Large intestine (tissue), 3 donors: ENCODE measurements around the gene RIPPLY3. TPM values are rescaled to one million over a fixed set of nuclear protein-coding genes. Genes with fewer than 3 reads are reported as not detected.
"Not testable (repeated sequence)": the region's sequence is repeated elsewhere in the genome, so short reads cannot be mapped to it uniquely, and the experiment has no call there.

Source experiments
- DNase-seq, 2 donors: peaks; one replicate each; pipeline versions ENCODE4 v3.0.0 to v3.0.0-alpha.2; 2013
- H3K27ac ChIP-seq: one replicate; pipeline ENCODE4 v1.5.1; 2013; ENCODE audit warnings: low read length
- H3K27me3 ChIP-seq: 2 replicates; pipeline ENCODE4 v1.6.1; 2013; ENCODE audit warnings: low read length; ENCODE audit not compliant: control insufficient read depth, insufficient read depth
- H3K36me3 ChIP-seq: 2 replicates; pipeline ENCODE4 v1.6.1; 2013; ENCODE audit warnings: low read length; ENCODE audit not compliant: control insufficient read depth, insufficient read depth
- H3K4me1 ChIP-seq: one replicate; pipeline ENCODE4 v1.6.1; 2013; ENCODE audit warnings: low read length; ENCODE audit not compliant: control insufficient read depth, insufficient read depth
- H3K4me3 ChIP-seq: one replicate; pipeline ENCODE4 v1.5.1; 2013; ENCODE audit warnings: low read length
- H3K9me3 ChIP-seq: one replicate; pipeline ENCODE4 v1.6.1; 2013; ENCODE audit warnings: mild to moderate bottlenecking, low read depth, low read length, moderate library complexity; ENCODE audit not compliant: control insufficient read depth
- WGBS: methylation state at CpG from one replicate; pipeline ENCODE4 v1.1.5; 2013; ENCODE audit warnings: low lambda C conversion rate; ENCODE audit not compliant: insufficient coverage; 5-methylcytosine and 5-hydroxymethylcytosine counted together
- polyA plus RNA-seq: library from polyadenylated mRNA; unstranded; fragments of 120-200 nt; gene quantifications from one replicate; pipeline ENCODE4 v1.2.1, GENCODE V29; 2013

The RIPPLY3 gene
- polyA plus RNA-seq, 1 donor = 0.24 TPM

GRCh38 chr21:36995285-36995684 lies 11.2 kb upstream of the RIPPLY3 start:
- H3K9me3 ChIP-seq, DNase-seq, H3K36me3 ChIP-seq, H3K4me3 ChIP-seq, H3K4me1 ChIP-seq, H3K27ac ChIP-seq, H3K27me3 ChIP-seq: not testable (repeated sequence)
- WGBS = 80% methylated on average over 2 of the region's 12 CpGs

DNA sequence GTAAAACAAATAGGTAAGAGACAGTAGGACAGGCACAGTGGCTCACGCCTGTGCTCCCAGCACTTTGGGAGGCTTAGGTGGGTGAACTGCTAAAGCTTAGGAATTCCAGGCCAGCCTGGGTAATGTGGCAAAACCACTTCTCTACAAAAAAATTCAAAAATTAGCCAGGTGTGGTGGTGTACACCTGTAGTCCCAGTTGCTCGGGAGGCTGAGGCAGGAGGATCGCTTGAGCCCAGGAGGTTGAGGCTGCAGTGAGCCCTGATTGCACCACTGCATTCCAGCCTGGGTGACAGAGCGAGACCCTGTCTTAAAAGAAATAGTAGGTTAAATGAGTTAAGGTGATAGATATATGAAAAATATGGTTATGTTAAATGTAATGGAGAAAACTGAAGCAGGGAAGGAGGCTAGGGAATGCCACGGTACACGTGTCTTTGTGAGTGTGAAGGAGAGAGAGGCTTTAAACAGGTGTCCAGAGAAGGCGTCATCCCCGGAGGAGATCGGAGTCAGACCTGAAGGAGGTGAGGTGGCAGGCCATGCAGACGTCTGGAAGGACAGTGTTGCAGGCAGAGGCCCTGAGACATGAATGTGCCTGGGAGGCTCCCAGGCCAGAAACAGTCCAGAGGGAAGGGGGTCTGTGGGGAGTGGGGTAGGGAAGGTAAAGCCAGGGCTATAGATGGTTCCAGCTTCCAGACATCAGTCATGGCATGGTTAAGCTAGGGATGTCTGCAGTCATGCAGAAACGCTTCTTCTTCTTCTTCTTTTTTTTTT lies 7.2 kb upstream of the RIPPLY3 start:
- peaks cover 2% of the 10 kb centered on the region for H3K9me3 ChIP-seq
- H3K4me3 ChIP-seq = no peak overlapping the region
- H3K4me1 ChIP-seq = no peaks in the 10 kb centered on the region
- peaks cover 6% of the 10 kb centered on the region for H3K27me3 ChIP-seq
- 86% methylated on average over 1 of the region's 11 CpGs for WGBS
- H3K27ac ChIP-seq = no peak overlapping the region
- DNase-seq = no peak
- no peaks in the 10 kb centered on the region for H3K36me3 ChIP-seq

GRCh38 chr21:37000381-37000780 lies 6.1 kb upstream of the RIPPLY3 start:
- WGBS = no CpG with 5 or more reads among the region's 4 CpGs
- Histone ChIP-seq H3K36me3 (no peaks in the 10 kb centered on the region), H3K27ac (no peak overlapping the region), H3K27me3 (peaks cover 8% of the 10 kb centered on the region), H3K9me3 (no peaks in the 10 kb centered on the region), H3K4me1 (no peaks in the 10 kb centered on the region), H3K4me3 (no peak overlapping the region)
- no peak for DNase-seq

GRCh38 chr21:37001441-37001840 lies 5.1 kb upstream of the RIPPLY3 start:
- no peaks in the 10 kb centered on the region for H3K36me3 ChIP-seq

DNA sequence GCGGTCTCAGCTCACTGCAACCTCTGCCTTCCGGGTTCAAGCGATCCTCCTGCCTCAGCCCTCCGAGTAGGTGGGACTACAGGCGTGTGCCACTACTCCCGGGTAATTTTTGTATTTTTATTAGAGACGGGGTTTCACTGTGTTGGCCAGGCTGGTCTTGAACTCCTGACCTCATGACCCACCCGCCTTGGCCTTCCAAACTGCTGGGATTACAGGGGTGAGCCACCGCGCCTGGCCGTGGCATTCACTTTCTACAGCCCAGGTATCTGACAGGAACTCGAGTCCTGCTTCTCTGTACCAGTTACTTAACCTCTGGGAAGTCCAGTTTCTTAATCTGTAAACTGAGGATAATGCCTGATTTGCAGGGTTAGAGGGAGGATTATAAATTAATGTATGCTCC lies 3.7 kb upstream of the RIPPLY3 start:
- Histone ChIP-seq H3K27me3 (peaks cover 31% of the 10 kb centered on the region), H3K9me3 (peaks cover 10% of the 10 kb centered on the region)
- WGBS = no CpG with 5 or more reads among the region's 12 CpGs
- not testable (repeated sequence) for H3K4me3 ChIP-seq, DNase-seq, H3K27ac ChIP-seq, H3K36me3 ChIP-seq, H3K4me1 ChIP-seq

More at GRCh38 chr21:37001441-37001840, 5.1 kb upstream of the RIPPLY3 start:
- H3K27ac ChIP-seq = no peak overlapping the region
- no peak for DNase-seq
- H3K4me3 ChIP-seq = no peak overlapping the region
- peaks cover 4% of the 10 kb centered on the region for H3K4me1 ChIP-seq
- H3K27me3 ChIP-seq = peaks cover 19% of the 10 kb centered on the region
- 57% methylated on average over 1 of the region's 3 CpGs for WGBS
- peaks cover 10% of the 10 kb centered on the region for H3K9me3 ChIP-seq

DNA sequence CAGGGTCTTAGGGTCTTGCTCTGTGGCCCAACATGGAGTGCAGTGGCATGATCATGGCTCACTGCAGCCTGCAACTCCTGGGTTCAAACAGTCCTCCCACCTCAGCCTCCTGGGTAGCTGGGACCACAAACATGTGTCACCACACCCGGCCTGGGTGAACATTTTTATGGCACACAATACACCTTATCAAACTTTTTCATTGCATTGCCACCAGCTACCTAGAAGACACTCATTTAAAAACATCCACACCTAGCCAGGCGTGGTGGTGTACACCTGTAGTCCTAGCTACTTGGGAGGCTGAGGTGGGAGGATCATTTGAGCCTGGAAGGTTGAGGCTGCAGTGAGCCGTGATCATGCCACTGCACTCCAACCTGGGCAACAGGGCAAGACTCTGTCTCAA lies 2.6 kb upstream of the RIPPLY3 start:
- not testable (repeated sequence) for H3K4me3 ChIP-seq, H3K4me1 ChIP-seq, H3K36me3 ChIP-seq, H3K27ac ChIP-seq, DNase-seq
- peaks cover 41% of the 10 kb centered on the region for H3K27me3 ChIP-seq
- H3K9me3 ChIP-seq = peaks cover 10% of the 10 kb centered on the region
- no CpG with 5 or more reads among the region's 3 CpGs for WGBS

GRCh38 chr21:37005548-37006485 lies 685 bp upstream of the RIPPLY3 start:
- peak overlapping the region; percentile 18 for H3K4me3 ChIP-seq
- H3K27me3 ChIP-seq = peaks cover 41% of the 10 kb centered on the region
- peaks cover 8% of the 10 kb centered on the region for H3K4me1 ChIP-seq
- H3K36me3 ChIP-seq = no peaks in the 10 kb centered on the region
- WGBS = 0% methylated on average over 3 of the region's 76 CpGs
- peak in 1 of 2 donors; percentile 24 for DNase-seq
- H3K27ac ChIP-seq = no peak overlapping the region
- H3K9me3 ChIP-seq = peaks cover 10% of the 10 kb centered on the region

- Histone ChIP-seq H3K4me3 (no peak overlapping the region), H3K27ac (no peak overlapping the region), H3K36me3 (no peaks in the 10 kb centered on the region), H3K4me1 (peaks cover 8% of the 10 kb centered on the region), H3K9me3 (peaks cover 10% of the 10 kb centered on the region), H3K27me3 (peaks cover 41% of the 10 kb centered on the region)
- no peak for DNase-seq
- no CpG with 5 or more reads among the region's 12 CpGs for WGBS
Measured at GRCh38 chr21:37008724-37009123, 2.2 kb downstream of the RIPPLY3 start.

- Histone ChIP-seq H3K27ac (no peak overlapping the region), H3K4me1 (peaks cover 8% of the 10 kb centered on the region), H3K9me3 (peaks cover 10% of the 10 kb centered on the region), H3K27me3 (peaks cover 38% of the 10 kb centered on the region), H3K4me3 (peak overlapping the region; percentile 29), H3K36me3 (no peaks in the 10 kb centered on the region)
- peak; percentile 77 to 86 for DNase-seq
- WGBS = 6% methylated on average over 3 of the region's 30 CpGs
Measured at GRCh38 chr21:37009740-37010341, 3.3 kb downstream of the RIPPLY3 start.

DNA sequence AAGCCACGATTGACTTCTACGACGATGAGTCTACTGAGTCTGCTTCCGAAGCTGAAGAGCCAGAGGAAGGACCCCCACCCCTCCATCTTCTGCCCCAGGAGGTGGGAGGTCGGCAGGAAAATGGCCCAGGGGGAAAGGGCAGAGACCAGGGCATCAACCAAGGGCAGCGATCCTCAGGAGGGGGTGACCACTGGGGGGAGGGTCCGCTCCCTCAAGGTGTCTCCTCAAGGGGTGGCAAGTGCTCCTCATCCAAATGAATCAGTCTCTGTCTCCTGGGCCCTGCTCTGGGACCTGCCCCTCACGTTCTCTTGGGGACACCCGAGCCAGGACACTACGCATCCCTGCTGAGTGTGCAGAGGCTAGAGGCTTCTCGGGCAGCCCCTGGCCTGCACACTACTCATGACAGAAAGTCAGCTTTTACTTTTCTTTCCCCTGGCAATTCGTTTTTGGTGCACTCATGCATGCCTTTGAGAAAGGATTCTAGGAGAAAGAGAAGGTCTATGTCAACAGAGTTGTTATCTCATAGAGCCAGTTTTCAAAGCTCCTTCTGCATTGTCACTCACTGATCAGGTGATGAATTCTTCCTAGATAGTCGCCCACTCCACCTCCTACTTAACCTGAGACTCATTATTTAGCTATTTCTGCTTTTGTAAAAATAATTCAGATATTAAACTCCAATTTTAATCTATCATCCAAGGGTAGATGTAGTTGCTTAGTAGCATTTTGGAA lies 11.6 kb downstream of the RIPPLY3 start:
- H3K36me3 ChIP-seq = no peaks in the 10 kb centered on the region
- H3K27ac ChIP-seq = no peak overlapping the region
- H3K4me3 ChIP-seq = no peak overlapping the region
- H3K4me1 ChIP-seq = no peaks in the 10 kb centered on the region
- no peaks in the 10 kb centered on the region for H3K9me3 ChIP-seq
- H3K27me3 ChIP-seq = peaks cover 7% of the 10 kb centered on the region
- no peak for DNase-seq
- WGBS = 40% methylated on average over 2 of the region's 13 CpGs
